H1 (cell line): ENCODE results near the gene GPRASP1. TPM values are rescaled to one million over a fixed set of nuclear protein-coding genes. Genes with fewer than 3 reads are reported as not detected.

ENCODE experiments used
- ATF3 ChIP-seq: IDR thresholded peaks from 2 replicates; pipeline ENCODE4 v1.6.1; 2011; ENCODE audit warnings: low read depth, mild to moderate bottlenecking, low read length; ENCODE audit not compliant: insufficient read depth
- CBX8 ChIP-seq: fragments of 300-800, 300-1000 bp; sonication (generic); IDR thresholded peaks from 2 replicates; pipeline ENCODE4 v1.7.1; 2016; ENCODE audit warnings: low read depth, low read length, borderline replicate concordance
- CHD7 ChIP-seq: fragments of 300-600 bp; sonication (generic); IDR thresholded peaks from 2 replicates; pipeline ENCODE4 v1.7.1; 2012; ENCODE audit warnings: low read length, moderate library complexity, mild to moderate bottlenecking, inconsistent platforms; ENCODE audit not compliant: insufficient replicate concordance
- CTCF ChIP-seq, 3 experiments: IDR thresholded peaks; 1 replicate in 2 of 3; 2 replicates in 1 of 3; pipeline versions ENCODE4 v1.5.1 to v1.6.1; 2011; ENCODE audit warnings: low read length in 3 of 3, mild to moderate bottlenecking in 3 of 3, inconsistent platforms in 2 of 3, low read depth in 1 of 3, moderate library complexity in 1 of 3; ENCODE audit not compliant: insufficient read depth in 1 of 3; ENCODE audit errors: control extremely low read depth in 1 of 3
- EGR1 ChIP-seq: IDR thresholded peaks from 2 replicates; pipeline ENCODE4 v1.6.1; 2011; ENCODE audit warnings: low read depth, low read length, borderline replicate concordance
- SP4 ChIP-seq: IDR thresholded peaks from 2 replicates; pipeline ENCODE4 v1.6.1; 2012; ENCODE audit warnings: low read length, inconsistent platforms
- TEAD4 ChIP-seq: IDR thresholded peaks from 2 replicates; pipeline ENCODE4 v1.6.1; 2012; ENCODE audit warnings: low read depth, low read length, inconsistent platforms, mixed read lengths
- polyA plus RNA-seq, 7 experiments: library from polyadenylated mRNA; depleted of rRNA in 3 of 7; stranded (reverse) in 5 of 7; unstranded in 2 of 7; fragments of >200 nt in 5 of 7; fragments of 200-250 nt in 2 of 7; gene quantifications; 1 replicate in 5 of 7; 2 replicates in 1 of 7; 4 replicates in 1 of 7; pipeline versions ENCODE4 v1.2.1 to v1.2.3, GENCODE V29; 2011 to 2013; ENCODE audit warnings: missing spikeins in 2 of 7, mixed read lengths in 2 of 7
- total RNA-seq: library from RNA; stranded (reverse); fragmentation: NEBNext Ultra II Directional; extraction: Animal tissue kit (Norgen Biotek cat#: 25700); gene quantifications from 2 replicates; pipeline ENCODE4 v1.2.1, GENCODE V29; 2021

Gene GPRASP1
- total and polyA plus RNA-seq, 2 of the 8 experiments (the other 6 are each of a cell fraction or from before 2014, with no cell fraction given): 0.65 to 2.0 TPM

- TF ChIP-seq CHD7 (no peak), TEAD4 (no peak), SP4 (no peak), CBX8 (no peak), ATF3 (no peak), EGR1 (no peak), CTCF (IDR thresholded peaks at IDR 0.05; ENCODE audit: control extremely low read depth in 1 of 3, insufficient read depth in 1 of 3, low read depth in 1 of 3, low read length in 3 of 3) (peak; percentile 29 to 64 (median 31))
Measured at GRCh38 chrX:102652031-102652688, 877 bp downstream of the GPRASP1 start (continued).
